HepG2 (cell line): ENCODE data around the gene CHADL. TPM values are rescaled to one million over a fixed set of nuclear protein-coding genes. Genes with fewer than 3 reads are reported as not detected.
A peak's percentile ranks its signal among the peaks of the same experiment; 100 is the strongest.

ENCODE experiments used
- FOXA3 ChIP-seq: IDR thresholded peaks from 2 replicates; pipeline ENCODE4 v1.6.1; 2016; ENCODE audit warnings: missing genetic modification reagents, missing compliant biosample characterization
- KLF9 ChIP-seq: IDR thresholded peaks from 2 replicates; pipeline ENCODE4 v1.6.1; 2016; ENCODE audit warnings: low read depth
- LCORL ChIP-seq, 2 experiments: fragments of 450-650 bp in 1 of 2; sonication (generic) in 1 of 2; formaldehyde crosslinking in 1 of 2; IDR thresholded peaks; 2 replicates each; pipeline versions ENCODE4 v1.5.0 to v1.6.1; 2017 to 2020; ENCODE audit warnings: antibody characterized with exemption in 1 of 2, missing genetic modification reagents in 1 of 2
- MED13 ChIP-seq: sonication (generic); formaldehyde crosslinking; IDR thresholded peaks from 2 replicates; pipeline ENCODE4 v1.5.0; 2020; ENCODE audit warnings: missing genetic modification reagents
- MLLT10 ChIP-seq: sonication (generic); formaldehyde crosslinking; IDR thresholded peaks from 2 replicates; pipeline ENCODE4 v1.4.0; 2020; ENCODE audit warnings: missing genetic modification reagents
- NBN ChIP-seq: fragments of 450-650 bp; conservative IDR thresholded peaks from 2 replicates; pipeline ENCODE4 v1.6.1; 2017
- SAP130 ChIP-seq: IDR thresholded peaks from 2 replicates; pipeline ENCODE4 v1.6.1; 2016; ENCODE audit warnings: low read depth
- TOPORS ChIP-seq: sonication (generic); formaldehyde crosslinking; IDR thresholded peaks from 2 replicates; pipeline ENCODE4 v1.8.0; 2023; ENCODE audit warnings: mild to moderate bottlenecking, missing genetic modification reagents
- TSC22D2 ChIP-seq: sonication (generic); formaldehyde crosslinking; IDR thresholded peaks from 2 replicates; pipeline ENCODE4 v1.5.1; 2020; ENCODE audit warnings: missing genetic modification reagents, mild to moderate bottlenecking, borderline replicate concordance
- ZBTB7B ChIP-seq: sonication (generic); formaldehyde crosslinking; IDR thresholded peaks from 2 replicates; pipeline ENCODE4 v1.4.0; 2020; ENCODE audit warnings: missing genetic modification reagents
- ZFP36L1 ChIP-seq: sonication (generic); formaldehyde crosslinking; IDR thresholded peaks from 2 replicates; pipeline ENCODE4 v1.8.0; 2022; ENCODE audit warnings: mild to moderate bottlenecking, missing genetic modification reagents, moderate library complexity
- ZNF446 ChIP-seq: sonication (generic); formaldehyde crosslinking; IDR thresholded peaks from 2 replicates; pipeline ENCODE4 v1.5.0; 2020; ENCODE audit warnings: mild to moderate bottlenecking, missing genetic modification reagents
- ZNF672 ChIP-seq: sonication (generic); formaldehyde crosslinking; IDR thresholded peaks from 2 replicates; pipeline ENCODE4 v1.8.1; 2022; ENCODE audit warnings: missing genetic modification reagents
- ZNF788 ChIP-seq: sonication (generic); formaldehyde crosslinking; IDR thresholded peaks from 2 replicates; pipeline ENCODE4 v1.5.0; 2020; ENCODE audit warnings: mild to moderate bottlenecking, missing genetic modification reagents, borderline replicate concordance
- ZSCAN29 ChIP-seq: sonication (generic); formaldehyde crosslinking; conservative IDR thresholded peaks from 2 replicates; pipeline ENCODE4 v1.4.0; 2020; ENCODE audit warnings: mild to moderate bottlenecking, missing genetic modification reagents
- polyA plus RNA-seq, 8 experiments: library from polyadenylated mRNA; depleted of rRNA in 3 of 8; stranded (reverse) in 7 of 8; unstranded in 1 of 8; fragments of >200 nt; fragmentation: Illumina TruSeq in 4 of 8; extraction: Trizol in 4 of 8; gene quantifications; 2 replicates each; pipeline versions ENCODE4 v1.2.1 to v1.2.3, GENCODE V29; 2011 to 2016; ENCODE audit warnings: low read depth in 4 of 8, missing spikeins in 1 of 8, mixed read lengths in 1 of 8; ENCODE audit not compliant: insufficient read depth in 1 of 8
- total RNA-seq, 5 experiments: library from RNA; depleted of rRNA; stranded (reverse); fragments of >200 nt; fragmentation: Illumina TruSeq; extraction: Trizol; gene quantifications; 2 replicates each; pipeline ENCODE4 v1.2.3, GENCODE V29; 2016; ENCODE audit warnings: low read depth in 1 of 5
- TF ChIP-seq, protein P1 (sequence below): sonication (generic); formaldehyde crosslinking; IDR thresholded peaks from 2 replicates; pipeline ENCODE4 v1.8.1; 2023; ENCODE audit warnings: mild to moderate bottlenecking, missing genetic modification reagents, borderline replicate concordance
- TF ChIP-seq, protein P2 (sequence below): sonication (generic); formaldehyde crosslinking; IDR thresholded peaks from 2 replicates; pipeline ENCODE4 v1.8.1; 2023; ENCODE audit warnings: mild to moderate bottlenecking, missing genetic modification reagents
- TF ChIP-seq, protein P3 (sequence below): conservative IDR thresholded peaks from 2 replicates; pipeline ENCODE4 v1.6.1; 2018; ENCODE audit warnings: missing genetic modification reagents
- TF ChIP-seq, protein P4 (sequence below): sonication (generic); formaldehyde crosslinking; IDR thresholded peaks from 2 replicates; pipeline ENCODE4 v1.4.0; 2020; ENCODE audit warnings: mild to moderate bottlenecking, missing genetic modification reagents
- TF ChIP-seq, protein P5 (sequence below): sonication (generic); formaldehyde crosslinking; conservative IDR thresholded peaks from 2 replicates; pipeline ENCODE4 v1.5.0; 2020; ENCODE audit warnings: missing genetic modification reagents
- TF ChIP-seq, protein P6 (sequence below): sonication (generic); formaldehyde crosslinking; IDR thresholded peaks from 2 replicates; pipeline ENCODE4 v1.5.1; 2020; ENCODE audit warnings: mild to moderate bottlenecking, missing genetic modification reagents, moderate library complexity

Gene CHADL
- total and polyA plus RNA-seq, 2 of the 13 experiments (the other 11 are each of a cell fraction or from before 2014, with no cell fraction given) = 2.8 to 8.1 TPM

DNA sequence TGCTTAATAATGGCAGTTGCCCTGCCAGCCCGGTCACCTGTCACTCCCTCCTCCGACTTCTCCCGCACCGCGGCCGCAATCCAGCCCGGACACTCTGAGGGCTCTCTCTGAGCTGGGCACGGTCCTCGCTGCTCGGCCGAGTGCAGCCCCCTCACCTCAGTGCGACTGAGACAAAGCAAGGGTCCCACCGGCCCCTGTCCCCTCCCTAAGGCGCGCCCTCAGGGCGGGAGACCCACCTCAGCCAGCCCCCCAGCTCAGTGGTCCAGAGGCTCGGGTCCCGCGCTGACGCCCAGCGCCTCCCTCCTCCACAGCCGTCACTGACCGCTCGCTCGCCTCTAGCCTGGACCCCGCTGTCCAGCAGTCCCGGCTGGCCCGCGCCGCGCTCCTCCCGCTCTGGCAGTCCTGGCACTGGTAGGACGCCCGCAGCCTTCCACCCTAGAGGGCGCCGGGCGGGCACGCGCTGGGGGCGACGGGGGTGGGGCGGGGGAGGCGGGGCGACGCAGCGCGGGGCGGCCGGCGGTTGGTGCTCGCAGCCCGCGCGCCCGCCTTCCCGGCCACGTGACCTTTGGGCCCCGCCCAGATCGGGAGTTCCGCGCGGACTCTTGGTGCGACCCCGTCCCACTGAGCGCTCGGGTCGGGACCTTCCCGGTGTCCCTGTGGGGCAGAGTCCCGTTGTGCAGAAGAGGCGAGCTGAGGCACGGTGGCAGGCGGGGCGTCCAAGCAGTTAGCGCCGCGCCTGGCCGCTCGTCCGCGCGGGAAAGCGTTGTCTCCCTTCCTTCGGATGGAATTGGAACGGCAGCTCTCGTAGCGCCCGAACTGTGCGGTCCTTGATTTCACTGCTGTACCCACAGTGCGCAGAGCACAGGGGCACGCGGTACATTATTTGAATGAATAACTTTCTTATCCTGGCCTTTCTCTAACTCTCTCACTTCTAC, 43.4 kb downstream of the CHADL start (continued):
- TF ChIP-seq, protein P1, sequence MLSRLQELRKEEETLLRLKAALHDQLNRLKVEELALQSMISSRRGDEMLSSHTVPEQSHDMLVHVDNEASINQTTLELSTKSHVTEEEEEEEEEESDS (CRISPR knock-in tag) = no peak
- TF ChIP-seq ZNF672 (CRISPR knock-in tag) = peak; percentile 50; the same call in 1 of the 2 replicates
- TF ChIP-seq NBN = no peak
- peak; percentile 32; the same call in 1 of the 2 replicates for TF ChIP-seq ZFP36L1 (CRISPR knock-in tag)
- no peak for TF ChIP-seq TSC22D2 (CRISPR knock-in tag)
- TF ChIP-seq, protein P2, sequence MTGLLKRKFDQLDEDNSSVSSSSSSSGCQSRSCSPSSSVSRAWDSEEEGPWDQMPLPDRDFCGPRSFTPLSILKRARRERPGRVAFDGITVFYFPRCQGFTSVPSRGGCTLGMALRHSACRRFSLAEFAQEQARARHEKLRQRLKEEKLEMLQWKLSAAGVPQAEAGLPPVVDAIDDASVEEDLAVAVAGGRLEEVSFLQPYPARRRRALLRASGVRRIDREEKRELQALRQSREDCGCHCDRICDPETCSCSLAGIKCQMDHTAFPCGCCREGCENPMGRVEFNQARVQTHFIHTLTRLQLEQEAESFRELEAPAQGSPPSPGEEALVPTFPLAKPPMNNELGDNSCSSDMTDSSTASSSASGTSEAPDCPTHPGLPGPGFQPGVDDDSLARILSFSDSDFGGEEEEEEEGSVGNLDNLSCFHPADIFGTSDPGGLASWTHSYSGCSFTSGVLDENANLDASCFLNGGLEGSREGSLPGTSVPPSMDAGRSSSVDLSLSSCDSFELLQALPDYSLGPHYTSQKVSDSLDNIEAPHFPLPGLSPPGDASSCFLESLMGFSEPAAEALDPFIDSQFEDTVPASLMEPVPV (CRISPR knock-in tag) = no peak
- peak; percentile 77 for TF ChIP-seq SAP130 (CRISPR knock-in tag)
- TF ChIP-seq, protein P3, sequence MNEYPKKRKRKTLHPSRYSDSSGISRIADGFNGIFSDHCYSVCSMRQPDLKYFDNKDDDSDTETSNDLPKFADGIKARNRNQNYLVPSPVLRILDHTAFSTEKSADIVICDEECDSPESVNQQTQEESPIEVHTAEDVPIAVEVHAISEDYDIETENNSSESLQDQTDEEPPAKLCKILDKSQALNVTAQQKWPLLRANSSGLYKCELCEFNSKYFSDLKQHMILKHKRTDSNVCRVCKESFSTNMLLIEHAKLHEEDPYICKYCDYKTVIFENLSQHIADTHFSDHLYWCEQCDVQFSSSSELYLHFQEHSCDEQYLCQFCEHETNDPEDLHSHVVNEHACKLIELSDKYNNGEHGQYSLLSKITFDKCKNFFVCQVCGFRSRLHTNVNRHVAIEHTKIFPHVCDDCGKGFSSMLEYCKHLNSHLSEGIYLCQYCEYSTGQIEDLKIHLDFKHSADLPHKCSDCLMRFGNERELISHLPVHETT (CRISPR knock-in tag) = no peak
- TF ChIP-seq LCORL (IDR thresholded peaks at IDR 0.05) = no peak
- peak; percentile 54 for TF ChIP-seq LCORL (CRISPR knock-in tag; IDR thresholded peaks at IDR 0.05)
- TF ChIP-seq KLF9 (CRISPR knock-in tag) = no peak
- TF ChIP-seq ZSCAN29 = 0 out of 2 replicates have a peak, but pooled peaks have one; percentile 63
- TF ChIP-seq ZNF788 = peak; percentile 63; the same call in 1 of the 2 replicates
- TF ChIP-seq MED13 (CRISPR knock-in tag) = no peak
- no peak for TF ChIP-seq TOPORS
- TF ChIP-seq, protein P4, sequence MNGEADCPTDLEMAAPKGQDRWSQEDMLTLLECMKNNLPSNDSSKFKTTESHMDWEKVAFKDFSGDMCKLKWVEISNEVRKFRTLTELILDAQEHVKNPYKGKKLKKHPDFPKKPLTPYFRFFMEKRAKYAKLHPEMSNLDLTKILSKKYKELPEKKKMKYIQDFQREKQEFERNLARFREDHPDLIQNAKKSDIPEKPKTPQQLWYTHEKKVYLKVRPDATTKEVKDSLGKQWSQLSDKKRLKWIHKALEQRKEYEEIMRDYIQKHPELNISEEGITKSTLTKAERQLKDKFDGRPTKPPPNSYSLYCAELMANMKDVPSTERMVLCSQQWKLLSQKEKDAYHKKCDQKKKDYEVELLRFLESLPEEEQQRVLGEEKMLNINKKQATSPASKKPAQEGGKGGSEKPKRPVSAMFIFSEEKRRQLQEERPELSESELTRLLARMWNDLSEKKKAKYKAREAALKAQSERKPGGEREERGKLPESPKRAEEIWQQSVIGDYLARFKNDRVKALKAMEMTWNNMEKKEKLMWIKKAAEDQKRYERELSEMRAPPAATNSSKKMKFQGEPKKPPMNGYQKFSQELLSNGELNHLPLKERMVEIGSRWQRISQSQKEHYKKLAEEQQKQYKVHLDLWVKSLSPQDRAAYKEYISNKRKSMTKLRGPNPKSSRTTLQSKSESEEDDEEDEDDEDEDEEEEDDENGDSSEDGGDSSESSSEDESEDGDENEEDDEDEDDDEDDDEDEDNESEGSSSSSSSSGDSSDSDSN (CRISPR knock-in tag) = peak; percentile 74
- TF ChIP-seq, protein P5, sequence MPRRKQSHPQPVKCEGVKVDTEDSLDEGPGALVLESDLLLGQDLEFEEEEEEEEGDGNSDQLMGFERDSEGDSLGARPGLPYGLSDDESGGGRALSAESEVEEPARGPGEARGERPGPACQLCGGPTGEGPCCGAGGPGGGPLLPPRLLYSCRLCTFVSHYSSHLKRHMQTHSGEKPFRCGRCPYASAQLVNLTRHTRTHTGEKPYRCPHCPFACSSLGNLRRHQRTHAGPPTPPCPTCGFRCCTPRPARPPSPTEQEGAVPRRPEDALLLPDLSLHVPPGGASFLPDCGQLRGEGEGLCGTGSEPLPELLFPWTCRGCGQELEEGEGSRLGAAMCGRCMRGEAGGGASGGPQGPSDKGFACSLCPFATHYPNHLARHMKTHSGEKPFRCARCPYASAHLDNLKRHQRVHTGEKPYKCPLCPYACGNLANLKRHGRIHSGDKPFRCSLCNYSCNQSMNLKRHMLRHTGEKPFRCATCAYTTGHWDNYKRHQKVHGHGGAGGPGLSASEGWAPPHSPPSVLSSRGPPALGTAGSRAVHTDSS (CRISPR knock-in tag) = no peak
- no peak for TF ChIP-seq ZNF446 (CRISPR knock-in tag)
- peak; percentile 10; the same call in 1 of the 2 replicates for TF ChIP-seq FOXA3 (CRISPR knock-in tag)
- TF ChIP-seq, protein P6, sequence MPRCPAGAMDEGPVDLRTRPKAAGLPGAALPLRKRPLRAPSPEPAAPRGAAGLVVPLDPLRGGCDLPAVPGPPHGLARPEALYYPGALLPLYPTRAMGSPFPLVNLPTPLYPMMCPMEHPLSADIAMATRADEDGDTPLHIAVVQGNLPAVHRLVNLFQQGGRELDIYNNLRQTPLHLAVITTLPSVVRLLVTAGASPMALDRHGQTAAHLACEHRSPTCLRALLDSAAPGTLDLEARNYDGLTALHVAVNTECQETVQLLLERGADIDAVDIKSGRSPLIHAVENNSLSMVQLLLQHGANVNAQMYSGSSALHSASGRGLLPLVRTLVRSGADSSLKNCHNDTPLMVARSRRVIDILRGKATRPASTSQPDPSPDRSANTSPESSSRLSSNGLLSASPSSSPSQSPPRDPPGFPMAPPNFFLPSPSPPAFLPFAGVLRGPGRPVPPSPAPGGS (CRISPR knock-in tag) = peak; percentile 67; the same call in 1 of the 2 replicates
- TF ChIP-seq ZBTB7B (CRISPR knock-in tag) = peak; percentile 62; the same call in 1 of the 2 replicates
- no peak for TF ChIP-seq MLLT10
